ENCODE data around the gene OR10Z1.

OR10Z1 gene, protein sequence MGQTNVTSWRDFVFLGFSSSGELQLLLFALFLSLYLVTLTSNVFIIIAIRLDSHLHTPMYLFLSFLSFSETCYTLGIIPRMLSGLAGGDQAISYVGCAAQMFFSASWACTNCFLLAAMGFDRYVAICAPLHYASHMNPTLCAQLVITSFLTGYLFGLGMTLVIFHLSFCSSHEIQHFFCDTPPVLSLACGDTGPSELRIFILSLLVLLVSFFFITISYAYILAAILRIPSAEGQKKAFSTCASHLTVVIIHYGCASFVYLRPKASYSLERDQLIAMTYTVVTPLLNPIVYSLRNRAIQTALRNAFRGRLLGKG

DNA sequence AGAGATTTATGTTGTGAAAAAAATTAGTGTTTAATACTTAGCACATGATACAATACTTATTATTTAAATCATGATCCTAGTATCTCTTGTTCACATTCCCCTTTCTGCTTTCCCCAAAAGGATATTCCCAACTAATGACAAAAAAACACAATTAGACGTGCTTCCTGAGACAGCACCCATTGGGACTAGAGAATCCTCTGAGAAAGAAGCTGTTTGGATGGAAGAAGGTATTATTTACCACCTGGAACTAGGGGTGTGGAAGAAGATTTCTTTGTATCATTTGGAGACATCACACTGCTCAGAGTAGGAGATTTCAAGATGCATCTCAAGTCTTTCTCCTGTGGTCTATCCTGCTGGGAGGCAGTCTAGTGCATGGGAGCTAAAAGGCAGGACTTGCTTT, at the start of gene OR10Z1:
Gene OR10Z1 (plus strand): TSS at position 301 of the 400 bp plus-strand sequence. CDS start 1,171 bp downstream, outside the sequence.
- DNase-seq (ENCODE audit: low spot score), result no peak

DNA sequence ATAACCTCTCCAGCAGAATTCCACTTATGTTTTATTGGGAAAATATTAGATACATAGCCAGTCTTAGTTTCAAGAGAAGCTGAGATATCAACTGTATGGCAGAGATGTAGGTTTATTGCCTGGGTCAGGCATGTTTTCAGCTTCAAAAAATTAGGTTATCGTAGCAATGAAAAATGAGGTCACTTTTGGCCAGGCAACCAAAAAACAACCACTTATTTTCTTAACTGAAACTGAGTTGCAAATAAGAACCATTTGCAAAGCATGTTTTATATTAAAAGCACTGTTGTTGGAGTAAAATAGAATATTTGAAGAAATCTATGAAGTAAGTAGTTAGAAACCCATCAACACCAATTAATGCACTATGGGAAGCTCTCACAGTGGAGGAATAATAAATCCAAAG, 45.4 kb upstream of the OR10Z1 start:
- no peak for DNase-seq (ENCODE audit: low spot score)

DNA sequence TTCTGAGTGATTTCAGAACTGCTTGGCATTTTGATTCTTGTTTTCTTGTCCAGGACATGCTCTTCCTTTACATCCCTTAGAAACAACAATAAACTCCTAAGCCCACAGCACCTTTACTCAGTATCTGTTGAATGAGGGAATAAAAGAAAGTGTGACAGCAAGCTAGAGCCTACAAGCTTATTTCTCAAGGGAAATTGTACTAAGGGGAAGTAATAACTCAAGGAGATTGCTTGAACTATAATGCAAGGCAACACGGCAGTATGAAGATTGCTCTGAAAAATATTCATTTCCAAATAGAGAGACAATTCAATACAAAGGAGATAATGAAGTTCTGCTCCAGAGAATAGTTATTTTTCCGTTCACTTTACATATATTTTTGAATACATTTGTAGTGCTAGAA, 41.2 kb upstream of the OR10Z1 start:
- DNase-seq (ENCODE audit: low spot score), result peak; percentile 45

DNA sequence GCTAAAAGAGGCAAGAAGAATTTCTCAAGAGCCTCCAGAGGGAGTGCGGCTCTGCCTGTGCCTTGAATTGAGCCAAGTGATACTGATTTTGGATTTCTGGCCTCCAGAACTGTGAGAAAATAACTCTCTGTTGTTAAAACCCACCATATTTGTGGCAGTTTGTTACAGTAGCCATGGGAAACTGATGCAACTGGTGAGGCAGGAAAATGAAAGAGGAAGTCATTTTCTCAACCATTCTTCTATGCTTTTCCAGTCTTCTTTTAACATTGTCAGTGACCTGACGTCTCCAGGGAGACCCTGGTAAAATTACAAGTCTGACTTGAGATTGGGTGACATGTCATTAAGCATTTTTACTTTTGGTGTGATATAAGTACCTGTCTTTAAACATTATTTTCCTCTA, 40.5 kb upstream of the OR10Z1 start:
- peak; percentile 86 for DNase-seq (ENCODE audit: low spot score)

DNA sequence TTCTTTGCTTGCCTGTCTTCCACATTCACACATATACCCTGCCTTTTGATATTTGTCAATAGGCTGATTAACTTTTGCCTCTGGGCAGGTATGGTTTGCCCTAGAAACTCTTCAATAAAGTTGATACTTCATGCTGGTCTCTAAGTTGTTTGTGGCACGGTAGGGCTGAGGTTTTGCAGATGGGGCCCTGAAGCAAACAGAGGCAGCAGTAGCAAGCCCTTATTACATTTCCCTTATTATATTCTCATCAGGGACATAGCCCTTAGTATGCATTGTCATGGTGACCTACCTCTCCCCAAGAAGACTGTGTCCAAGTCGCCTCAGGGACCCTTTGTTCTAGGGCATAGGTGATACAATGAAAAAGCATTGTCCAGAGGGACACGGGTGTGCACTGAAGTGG, 34.6 kb upstream of the OR10Z1 start, which contains the start of gene OR6P1:
Gene OR6P1 (minus strand): TSS at position 101 of the 400 bp plus-strand sequence. CDS start 6,976 bp downstream, outside the sequence.
- DNase-seq (ENCODE audit: low spot score), result no peak

DNA sequence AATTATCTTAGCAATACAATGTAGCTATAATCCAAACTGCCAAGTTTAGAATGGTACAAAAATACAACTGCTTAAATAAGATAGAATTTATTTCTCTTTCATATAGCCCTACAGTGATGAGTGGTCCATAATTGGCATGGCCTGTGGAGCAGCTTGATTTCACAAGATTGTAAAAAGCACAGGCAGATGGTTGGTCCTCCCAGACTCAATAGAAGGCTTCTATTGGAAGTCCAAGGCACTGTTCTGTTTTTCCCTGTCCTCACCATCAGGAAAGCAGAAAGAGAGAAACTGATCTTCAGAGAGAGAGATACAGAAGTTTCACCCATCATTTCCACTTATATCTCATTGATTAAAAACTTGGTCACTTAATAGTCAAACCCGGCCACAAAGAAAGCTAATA, 32.8 kb upstream of the OR10Z1 start:
- no peak for DNase-seq (ENCODE audit: low spot score)

DNA sequence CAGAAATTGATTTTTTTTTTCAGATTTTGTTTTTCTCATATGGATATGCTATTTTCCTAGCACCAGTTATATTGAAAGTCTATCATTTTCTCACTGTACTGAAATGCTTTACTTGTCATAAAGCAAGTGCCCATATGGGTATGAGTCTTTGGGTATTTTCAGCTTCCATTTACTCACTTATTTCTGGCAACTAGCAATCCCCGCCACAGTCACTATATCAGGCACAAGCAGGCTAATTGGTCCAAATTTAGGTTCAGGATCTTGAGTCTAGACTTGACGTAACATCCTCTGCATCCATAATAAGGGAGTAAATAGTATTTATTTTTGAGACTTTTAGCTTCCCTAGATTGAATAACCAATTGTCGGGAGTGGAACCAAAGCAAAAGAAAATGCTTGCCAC, 27.5 kb upstream of the OR10Z1 start:
- DNase-seq (ENCODE audit: low spot score), result no peak

DNA sequence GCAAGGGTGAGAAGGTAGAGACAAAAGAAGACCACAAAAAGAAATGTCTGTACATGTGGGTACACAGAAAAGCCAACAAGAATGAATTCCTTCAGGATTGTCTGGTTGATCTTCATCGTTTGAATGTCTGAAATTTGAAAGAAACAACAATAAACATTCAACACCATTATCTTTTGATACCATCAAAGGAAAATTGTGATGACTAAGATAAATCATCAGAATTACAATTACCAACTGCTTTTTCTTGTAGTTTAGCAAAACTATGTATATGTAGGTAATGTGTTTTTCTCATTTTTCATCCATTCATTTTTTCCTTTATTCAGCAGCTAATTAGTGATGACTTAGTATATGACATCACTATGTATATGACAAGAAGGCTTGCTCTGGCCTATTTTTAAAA, 25.3 kb upstream of the OR10Z1 start, which contains the start of gene OR10X1:
Gene OR10X1 (minus strand): TSS at position 167 of the 400 bp plus-strand sequence. CDS start 0 bp downstream, at position 167.
- no peak for DNase-seq (ENCODE audit: low spot score)

DNA sequence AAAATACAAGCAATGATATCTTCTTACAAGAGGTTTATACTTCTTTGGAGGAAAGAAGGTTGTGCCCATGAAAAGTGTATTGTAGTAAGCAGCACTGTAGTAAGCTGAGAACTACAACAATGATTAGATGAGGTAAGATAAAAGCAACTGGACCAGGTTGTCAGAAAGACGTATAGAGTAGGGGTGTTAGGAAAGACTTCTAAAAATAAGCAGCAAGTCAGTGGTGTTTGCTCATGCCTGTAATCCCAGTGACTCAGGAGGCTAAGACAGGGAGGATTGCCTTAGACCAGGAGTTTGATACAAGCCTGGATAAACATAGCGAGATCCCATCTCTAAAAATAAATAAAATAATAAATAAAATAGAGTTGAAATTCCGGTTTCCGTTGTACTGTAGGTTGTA, 21.1 kb upstream of the OR10Z1 start:
- no peak for DNase-seq (ENCODE audit: low spot score)

DNA sequence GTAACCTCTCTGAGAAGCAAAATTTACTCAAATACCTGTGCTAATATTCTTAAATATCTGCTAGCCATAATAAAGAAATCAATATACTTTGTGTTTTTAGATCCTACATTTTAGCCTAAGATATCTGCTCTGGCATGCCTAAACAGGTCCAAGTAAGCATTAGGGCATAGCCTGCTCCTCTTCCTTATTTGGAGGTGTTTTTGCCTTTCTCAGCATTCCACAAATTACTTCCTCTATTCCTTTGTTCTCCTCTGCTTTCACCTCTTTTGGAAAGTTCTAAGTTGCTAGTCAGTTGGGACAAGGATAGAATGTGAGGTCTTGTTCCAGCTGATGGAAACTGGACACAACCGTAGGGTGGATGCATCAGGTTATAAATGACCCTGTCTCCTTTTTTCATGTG, 18.1 kb upstream of the OR10Z1 start:
- no peak for DNase-seq (ENCODE audit: low spot score)

DNA sequence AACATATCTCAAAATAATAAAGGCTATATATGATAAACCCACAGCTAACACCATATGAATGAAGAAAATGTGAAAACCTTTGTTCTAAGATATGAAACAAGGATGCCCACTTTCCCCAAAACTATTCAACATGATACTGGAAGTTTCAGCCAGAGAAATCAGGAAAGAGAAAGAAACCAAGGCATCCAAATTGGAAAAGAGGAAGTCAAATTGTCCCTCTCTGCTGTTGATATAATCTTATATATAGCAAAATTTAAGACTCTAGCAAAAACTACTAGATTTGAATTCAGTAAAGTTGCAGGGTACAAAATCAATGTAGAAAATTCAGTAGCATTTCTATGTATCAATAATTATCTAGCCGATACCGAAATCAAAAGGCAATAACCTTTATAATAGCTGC, 4.3 kb upstream of the OR10Z1 start:
- no peak for DNase-seq (ENCODE audit: low spot score)

DNA sequence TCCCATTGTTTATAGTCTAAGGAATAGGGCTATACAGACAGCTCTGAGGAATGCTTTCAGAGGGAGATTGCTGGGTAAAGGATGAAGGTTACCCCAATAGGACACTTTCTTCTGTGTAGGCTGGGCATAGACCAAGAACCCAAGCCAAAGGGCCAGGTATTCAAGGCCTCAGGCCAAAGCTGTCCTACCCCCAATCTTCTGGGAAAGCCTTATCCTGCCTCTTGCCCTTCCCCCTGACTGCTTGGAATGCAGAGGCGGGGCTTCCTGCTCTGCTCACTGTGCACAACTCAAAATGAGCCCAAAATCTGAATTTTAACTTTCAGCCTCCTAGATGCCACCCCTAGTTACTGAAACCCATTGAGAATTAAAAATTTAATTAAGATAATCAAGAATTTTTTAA, 2.2 kb downstream of the OR10Z1 start:
- DNase-seq (ENCODE audit: low spot score), result no peak

DNA sequence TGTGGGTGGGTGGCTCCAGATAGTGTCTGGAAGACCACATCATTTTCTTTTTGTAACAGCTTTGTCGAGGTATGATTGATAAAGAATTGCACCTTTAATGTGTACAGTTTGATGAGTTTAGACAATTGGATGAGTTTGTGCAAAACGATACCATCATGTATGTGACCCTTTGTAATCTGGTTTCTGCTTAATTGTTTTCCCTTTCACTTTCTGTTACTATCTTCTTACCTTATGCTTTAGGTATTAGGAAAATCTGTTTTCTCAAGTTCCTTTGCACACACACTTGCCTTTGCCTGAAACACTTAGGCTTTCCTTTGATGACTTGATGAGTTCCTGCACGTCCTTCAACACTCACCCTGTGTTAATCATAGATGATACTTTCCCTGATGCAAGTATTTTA, 6.8 kb downstream of the OR10Z1 start:
- DNase-seq (ENCODE audit: low spot score), result no peak

DNA sequence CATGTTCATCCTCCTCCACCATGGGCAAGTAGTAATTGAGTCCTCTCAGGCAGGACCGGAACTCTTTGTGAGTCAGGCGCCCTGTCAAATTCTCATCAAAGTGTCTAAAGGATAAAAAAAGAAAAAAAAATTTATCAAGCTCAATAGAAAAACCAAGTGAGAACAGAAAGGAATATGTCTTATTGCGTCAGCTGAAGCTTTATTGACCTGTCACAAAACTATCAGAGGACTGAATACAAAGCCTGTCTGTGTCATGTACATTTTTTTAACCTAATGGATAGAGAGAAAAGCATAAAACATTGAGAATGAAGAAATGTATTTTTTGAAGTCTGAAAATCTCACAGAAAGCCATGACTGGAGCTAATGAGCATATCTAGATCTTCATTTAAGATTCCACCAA, 8.7 kb downstream of the OR10Z1 start:
- DNase-seq (ENCODE audit: low spot score), result no peak

DNA sequence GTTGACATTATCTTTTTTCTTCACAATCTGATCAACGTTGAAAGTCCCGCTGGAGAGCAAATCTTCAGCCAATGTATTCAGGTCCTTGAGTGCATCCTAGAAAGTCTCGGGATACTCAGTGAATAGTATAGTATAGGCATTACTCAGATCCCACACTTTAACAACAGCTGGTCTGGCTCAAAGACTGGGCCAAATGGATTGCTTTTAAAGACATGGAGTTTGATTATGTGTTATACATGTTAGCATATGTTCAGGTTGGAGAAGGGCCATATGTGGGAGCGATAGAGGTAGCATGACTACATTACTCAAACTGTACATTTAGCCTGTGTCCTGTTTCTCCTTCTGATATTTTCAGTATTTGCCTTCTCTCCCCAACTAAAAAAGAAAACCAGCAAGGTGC, 33.1 kb downstream of the OR10Z1 start:
- no peak for DNase-seq (ENCODE audit: low spot score)

DNA sequence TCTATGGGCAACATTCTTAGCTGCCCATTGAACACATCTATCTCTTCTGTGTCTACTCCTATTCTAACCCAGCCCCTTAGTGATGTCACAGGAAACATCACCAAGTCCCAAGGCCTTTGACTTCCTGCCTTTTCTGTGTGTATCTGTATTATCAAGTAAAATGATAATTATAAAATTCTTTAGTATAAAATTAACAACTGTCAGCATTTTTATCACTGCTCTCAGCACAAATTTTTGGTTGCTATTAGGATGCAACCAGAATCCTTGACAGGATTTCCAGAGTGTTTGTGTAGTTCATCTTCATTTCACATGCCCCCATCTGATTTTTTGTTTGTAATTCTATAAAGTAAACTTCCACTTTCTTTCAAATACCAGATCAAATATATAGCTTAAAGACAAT, 33.8 kb downstream of the OR10Z1 start:
- DNase-seq (ENCODE audit: low spot score), result no peak

DNA sequence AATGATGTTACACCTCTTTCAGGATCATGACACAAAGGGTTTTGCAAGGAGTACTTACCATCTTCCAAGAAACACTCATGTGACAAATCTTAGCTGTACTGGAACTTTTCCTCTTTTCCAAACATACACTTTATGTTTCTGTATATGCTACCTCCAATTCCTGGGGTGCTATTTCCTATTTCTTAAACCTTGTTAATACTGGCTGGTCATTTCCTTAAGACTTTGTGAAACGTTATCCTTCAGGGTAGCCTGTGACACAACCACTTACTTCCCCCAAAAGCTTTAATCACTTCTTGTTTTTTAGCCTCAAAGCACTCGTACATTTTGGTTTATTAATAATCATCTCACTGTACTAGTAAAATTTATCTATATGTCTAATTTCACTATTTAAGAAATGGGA, 39.4 kb downstream of the OR10Z1 start:
- no peak for DNase-seq (ENCODE audit: low spot score)

DNA sequence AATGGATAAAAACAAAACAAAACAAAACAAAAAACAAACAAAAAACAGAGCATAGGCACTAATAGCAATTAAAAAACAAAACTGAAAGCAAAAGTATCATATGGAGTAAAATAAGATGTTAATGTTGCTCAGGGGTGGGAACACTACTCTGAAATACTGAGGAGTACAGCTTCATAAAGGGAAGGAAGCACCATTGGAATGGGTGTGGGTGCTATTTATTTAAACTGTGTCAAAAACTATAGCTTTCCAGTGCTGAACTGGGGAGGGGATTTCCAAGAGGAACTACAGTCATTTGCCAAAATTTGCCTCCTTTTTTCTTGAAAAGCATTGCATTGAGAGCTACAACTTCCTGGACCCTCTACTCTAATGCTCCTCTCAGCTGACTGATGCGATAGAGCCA, 41.4 kb downstream of the OR10Z1 start:
- DNase-seq (ENCODE audit: low spot score), result peak; percentile 11

DNA sequence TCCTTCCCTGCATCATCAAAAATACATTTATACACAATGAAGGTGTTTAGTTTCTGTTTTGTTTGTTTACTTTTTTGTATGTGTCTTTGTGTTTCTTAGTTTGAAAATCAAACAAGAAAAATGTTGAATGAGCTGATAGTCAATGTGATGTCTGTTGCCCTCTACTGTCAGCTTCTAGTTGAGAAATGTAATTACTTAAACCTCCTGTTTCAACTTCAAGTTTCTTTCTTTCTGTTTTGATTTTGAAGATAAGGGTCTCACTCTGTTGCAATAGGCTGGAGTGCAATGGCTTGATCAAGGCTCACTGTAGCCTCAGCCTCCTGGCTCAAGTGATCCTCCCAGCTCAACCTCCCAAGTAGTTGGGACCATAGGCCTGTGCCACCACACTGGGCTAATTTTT, 44.0 kb downstream of the OR10Z1 start:
- peak; percentile 42 for DNase-seq (ENCODE audit: low spot score)

DNA sequence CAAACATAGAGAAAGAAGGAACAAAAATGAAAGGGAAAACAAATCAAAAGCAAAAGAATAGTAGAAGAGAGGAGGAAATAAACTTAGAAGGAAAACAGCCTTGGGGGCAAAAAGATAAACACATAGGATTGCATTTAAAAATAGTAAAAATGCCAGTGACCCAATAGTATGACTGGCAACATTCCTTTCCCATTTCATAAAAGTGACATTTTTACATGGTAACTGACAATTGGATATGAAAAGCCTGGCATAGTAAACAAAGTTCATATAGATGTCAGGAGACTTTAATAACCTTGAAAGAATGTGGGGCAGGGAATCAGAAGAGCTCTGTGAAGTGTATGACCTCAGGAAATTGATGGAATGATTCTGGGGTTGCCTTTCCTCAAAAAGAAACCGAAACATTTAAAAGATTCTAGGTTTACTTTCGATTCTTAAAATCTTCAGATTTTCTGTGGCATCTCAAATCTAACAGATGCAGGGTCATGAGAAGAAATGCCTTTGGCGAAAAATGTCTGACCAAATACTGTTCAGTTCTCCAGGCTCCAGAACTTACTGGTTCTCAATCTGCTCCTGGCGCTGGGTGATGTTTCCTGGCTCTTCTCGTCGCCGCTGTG, 47.8 kb downstream of the OR10Z1 start:
- DNase-seq (ENCODE audit: low spot score), result no peak

DNA sequence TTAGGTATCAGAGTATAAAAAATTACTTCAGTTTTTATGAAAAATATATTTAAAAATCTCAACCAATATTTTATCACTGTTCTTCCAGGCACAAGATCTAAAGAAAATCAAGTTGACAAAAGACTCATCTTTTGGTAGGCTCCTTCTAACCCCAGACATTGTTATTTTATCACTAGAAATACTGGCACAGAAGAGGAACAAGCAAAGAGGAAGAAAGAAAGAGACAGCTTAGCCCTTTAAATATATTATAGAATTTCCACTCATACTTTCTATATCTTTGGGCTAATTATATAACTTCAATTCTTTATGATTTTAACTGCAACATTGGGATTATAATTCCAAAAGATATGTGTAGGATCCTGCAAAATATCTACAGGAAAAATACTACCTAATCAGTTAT, 49.0 kb downstream of the OR10Z1 start:
- no peak for DNase-seq (ENCODE audit: low spot score)

DNA sequence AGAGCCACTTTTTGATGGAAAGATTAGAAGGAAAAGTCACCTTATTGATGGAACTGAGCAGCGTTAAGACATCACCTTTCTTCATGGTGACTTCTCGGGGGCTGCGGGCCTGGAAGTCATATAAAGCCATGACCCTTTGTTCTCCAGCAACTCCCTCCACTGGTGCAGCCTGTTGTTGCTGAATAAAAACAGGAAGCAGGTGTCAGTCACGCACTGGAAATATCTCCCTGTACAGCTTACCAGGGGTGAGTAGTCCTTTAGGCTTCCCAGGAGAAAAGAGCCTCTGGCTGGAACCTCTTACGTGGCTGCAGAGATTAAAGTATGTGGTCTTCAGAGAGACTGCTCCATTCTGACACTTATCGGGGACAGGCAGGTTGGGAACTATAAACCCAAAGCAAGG, 49.5 kb downstream of the OR10Z1 start:
- peak; percentile 51 for DNase-seq (ENCODE audit: low spot score)
